ENCODE data around the gene KCNK10.

The KCNK10 gene, protein sequence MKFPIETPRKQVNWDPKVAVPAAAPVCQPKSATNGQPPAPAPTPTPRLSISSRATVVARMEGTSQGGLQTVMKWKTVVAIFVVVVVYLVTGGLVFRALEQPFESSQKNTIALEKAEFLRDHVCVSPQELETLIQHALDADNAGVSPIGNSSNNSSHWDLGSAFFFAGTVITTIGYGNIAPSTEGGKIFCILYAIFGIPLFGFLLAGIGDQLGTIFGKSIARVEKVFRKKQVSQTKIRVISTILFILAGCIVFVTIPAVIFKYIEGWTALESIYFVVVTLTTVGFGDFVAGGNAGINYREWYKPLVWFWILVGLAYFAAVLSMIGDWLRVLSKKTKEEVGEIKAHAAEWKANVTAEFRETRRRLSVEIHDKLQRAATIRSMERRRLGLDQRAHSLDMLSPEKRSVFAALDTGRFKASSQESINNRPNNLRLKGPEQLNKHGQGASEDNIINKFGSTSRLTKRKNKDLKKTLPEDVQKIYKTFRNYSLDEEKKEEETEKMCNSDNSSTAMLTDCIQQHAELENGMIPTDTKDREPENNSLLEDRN
- total RNA-seq, result 0 reads per million in 3 experiments

DNA sequence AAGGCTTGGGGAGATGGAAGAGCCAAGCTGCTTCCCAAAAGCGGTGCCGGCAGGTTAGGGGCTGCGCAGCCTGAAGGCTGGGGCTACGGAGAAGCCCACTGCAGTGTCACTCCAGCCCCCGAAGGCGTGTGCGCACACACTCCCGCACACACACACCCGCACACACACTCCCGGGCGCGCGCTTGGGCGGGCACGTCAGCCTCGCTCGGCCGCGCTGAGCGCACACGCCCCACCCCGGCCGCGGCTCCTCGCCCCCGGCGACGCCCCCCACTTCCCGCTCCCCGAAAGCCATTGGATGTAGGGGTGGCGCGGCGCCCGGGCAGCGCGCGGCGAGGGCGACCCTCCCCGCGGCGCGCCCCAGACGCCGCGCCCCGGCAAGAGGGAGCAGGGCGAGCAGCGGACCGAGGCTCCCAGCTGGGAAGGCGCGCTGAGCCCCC is at the start of gene KCNK10:
Gene KCNK10 (minus strand): TSS at position 184 of the 437 bp plus-strand sequence. CDS start 471 bp downstream, outside the sequence.
- no peak for DNase-seq

DNA sequence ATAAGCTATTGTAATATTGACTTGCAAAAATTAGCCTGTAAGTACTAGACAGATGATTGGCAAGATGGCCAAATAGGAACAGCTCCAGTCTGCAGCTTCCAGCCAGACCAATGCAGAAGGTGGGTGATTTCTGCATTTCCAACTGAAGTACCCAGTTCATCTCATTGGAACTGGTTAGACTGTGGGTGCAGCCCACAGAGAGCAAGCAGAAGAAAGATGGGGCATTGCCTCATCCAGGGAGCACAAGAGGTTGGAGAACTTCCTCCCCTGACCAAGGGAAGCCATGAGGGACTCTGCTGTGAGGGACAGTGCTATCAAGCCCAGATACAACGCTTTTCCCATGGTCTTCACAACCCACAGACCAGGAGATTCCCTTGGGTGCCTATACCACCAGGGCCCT is 46.4 kb upstream of the KCNK10 start:
- no peak for DNase-seq

DNA sequence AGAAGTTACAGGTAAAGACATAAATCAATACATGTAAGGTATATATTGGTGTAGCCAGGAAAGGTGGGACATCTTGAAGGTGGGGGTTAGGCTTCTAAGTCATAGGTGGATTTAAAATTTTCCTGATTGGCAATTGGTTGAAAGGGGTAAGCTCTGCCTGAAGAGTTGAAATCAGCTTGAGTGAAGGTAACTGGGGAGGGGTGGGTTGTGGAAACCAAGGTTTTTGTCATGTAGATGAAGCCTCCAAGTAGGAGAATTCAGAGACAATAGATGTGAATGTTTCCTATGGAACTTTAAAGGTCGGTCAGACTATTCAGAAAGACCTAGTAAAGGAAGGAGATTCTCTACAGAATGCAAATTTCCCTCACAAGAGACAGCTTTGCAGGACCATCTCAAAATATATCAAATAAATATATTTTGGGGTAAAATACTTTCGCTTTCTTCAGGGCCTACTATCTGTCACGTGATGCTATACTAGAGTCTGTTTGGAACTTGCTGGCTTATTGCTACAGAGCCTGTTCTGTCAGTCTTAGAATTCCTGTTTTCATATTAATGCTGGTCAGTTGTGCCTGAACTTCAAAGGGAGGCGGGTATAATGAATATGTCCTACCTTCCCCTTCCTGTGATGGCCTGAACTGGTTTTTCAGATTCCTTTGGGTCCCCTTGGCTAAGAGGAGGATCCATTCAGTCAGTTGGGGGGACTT is 41.8 kb upstream of the KCNK10 start:
- DNase-seq, result no peak

DNA sequence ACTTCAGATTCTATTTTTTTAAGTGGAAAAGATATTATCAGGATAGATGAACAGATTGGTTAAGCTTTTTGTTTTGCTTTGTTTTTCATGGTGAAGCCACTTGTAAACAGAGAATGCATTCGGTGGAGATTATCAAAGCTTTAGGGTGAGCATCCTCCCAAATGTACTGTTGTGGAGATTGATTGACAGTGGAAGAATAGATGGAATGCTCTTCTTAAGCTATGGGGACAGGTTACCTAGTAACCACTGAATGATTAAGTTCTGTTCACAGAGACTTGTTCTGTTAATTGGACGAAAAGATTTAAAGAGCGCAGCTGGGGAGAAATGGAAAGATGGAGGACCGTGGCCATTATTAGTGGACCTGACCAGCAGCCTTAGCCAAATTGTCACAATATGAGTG is 40.6 kb upstream of the KCNK10 start:
- no peak for DNase-seq

DNA sequence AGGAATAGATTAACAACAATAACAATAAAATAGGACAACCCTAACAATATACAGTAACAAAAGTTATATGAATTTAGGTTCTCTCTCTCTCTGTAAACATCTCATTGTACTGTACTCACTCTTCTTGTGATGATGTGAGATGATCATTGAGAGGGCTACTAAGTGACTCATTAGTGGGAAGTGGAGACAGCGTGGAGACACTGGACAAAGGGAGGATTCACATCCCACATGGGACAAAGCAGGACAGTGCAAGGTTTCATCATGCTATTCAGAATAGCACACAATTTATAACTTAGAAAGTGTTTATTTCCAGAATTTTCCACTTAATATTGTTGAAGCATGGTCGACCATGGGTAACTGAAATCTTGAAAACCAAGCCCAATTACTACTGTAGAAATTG is 36.4 kb upstream of the KCNK10 start:
- no peak for DNase-seq

DNA sequence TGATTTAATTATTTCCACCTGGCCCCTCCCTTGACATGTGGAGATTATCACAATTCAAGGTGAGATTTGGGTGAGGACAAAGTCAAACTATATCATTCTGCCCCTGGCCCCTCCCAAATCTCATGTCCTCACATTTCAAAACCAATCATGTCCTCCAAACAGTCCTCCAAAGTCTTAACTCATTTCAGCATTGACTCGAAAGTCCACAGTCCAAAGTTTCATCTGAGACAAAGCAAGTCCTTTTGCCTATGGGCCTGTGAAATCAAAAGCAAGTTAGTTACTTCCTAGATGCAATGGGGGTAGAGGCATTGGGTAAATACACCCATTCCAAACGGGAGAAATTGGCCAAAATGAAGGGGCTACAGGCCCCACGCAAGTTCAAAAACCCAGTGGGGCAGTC is 31.3 kb upstream of the KCNK10 start:
- no peak for DNase-seq

DNA sequence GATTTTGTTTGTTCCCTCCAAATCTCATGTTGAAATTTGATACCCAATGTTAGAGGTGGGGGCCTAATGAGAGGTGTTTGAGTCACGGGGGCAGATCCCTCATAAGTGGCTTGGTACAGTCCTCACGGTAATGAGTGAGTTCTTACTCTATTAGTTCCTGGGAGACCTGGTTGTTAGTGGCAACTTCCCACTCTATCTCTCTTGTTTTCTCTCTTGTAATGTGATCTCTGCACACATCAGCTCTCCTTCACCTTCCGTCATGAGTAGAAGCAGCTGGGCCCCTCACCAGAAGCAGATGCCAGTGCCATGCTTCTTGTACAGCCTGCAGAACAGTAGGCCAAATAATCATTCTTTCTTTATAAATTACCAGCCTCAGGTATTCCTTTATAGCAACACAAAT is 29.6 kb upstream of the KCNK10 start:
- DNase-seq, result no peak

DNA sequence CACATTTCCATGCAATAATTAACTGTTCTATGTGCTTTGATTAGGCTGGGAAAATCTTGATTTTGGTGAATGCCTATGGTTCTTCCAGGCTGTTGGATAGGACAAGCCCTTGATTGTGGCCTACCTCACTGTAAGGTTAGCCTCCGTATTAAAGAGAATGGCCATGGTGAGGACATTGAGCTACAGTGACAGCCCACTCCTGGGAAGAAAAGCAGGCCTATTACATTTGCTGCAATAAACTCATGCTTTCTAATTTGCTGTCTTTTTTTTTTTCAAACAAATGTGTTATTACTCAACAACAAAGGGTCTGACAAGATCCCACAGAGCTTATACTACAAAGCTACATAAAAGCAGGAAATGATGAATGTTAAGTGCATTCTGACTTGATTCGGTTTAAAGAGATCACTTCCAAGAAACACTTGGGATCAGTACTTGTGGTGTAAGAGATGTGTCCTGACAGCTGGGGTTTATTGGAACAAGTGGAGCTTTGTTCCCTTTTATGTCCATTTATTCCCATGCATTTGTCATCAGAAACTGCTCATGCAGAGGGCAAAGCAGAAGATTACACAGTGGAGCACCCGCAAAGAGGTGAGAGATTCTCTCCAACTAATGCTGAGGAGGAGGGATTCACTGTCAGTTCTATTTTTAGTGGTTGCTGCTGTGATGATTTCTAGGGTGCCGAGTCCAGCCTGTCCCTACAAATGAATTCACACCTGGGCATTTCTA is 29.1 kb upstream of the KCNK10 start:
- no peak for DNase-seq

DNA sequence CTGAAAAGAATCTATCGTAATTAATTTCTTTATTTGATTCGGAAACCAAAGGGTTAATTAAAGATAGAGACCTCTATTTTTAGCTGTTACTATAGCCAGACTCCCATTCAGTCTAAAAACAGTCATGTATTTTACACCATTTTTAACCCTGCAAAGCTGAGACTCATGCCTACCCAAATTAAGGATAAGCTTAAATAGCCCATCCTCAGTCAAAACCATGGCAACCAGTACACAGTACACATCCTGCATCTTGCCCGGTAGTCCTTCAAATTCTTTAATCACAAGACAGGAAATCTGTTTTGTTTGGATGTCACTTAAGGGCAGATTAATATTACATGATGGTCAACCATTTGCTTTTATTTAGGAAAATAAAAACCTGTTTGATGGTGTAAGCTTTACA is 25.5 kb upstream of the KCNK10 start:
- DNase-seq, result no peak

DNA sequence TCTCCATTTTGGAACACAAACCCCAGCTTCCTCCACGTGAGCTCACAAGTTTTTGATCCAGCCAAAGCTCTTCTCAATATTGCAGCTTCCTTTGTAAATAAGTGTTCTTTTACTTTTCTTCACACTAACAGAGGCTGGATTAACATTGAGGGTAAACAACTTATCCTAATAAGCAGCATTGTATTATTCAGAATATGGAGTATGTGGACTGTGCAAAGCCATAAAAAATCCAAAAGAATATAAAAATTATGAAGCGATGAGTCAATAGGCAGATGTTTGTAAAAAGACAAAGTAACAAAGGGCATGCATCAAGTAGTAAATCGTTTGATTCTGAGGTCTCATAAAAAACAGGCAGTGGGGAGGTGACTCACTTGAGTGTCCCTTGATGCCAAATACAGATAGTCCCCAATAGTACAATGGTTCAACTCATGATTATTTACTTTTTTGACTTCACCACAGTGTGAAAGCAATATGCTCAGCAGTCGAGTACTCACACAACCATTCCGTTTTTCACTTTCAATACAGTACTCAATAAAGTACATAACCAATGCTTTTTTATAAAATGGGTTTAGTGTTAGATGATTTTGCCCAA is 23.1 kb upstream of the KCNK10 start:
- no peak for DNase-seq

DNA sequence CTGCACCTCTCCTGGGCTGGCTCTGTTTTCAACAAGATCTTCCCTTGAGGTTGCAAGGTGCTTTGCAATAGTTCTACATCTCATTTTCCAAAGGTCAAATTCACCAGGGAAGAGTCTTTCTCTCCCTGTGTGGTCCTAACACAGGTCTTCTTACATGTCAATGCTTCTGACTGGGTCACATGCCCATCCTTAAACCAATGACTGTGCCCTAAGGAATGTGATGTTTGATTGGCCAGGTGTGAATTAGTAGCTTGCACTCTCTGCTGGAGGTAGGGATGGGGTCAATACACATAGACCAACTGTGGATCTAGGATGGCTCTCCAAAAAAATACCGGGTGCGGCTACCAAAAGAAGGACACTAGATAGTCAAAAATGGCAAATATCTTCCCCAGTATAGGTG is 19.9 kb upstream of the KCNK10 start:
- DNase-seq, result no peak

DNA sequence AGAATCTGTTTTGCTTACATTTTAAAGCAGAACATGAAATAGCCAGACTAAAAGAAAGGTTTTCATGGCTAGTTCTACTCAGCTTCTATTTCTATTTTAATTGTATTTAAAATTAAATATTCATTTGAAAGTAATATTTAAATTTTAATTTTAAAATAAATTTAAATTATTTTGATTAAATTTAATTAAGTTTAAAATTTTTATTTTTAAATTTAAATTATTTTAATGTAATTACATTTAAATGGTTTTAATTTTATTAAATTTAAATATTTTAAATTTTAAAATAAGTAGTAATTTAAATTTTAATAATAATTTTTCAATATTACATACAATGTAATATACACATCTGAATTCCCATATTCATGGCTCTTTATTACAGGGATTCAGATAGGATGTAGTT is 17.3 kb upstream of the KCNK10 start:
- DNase-seq, result no peak

DNA sequence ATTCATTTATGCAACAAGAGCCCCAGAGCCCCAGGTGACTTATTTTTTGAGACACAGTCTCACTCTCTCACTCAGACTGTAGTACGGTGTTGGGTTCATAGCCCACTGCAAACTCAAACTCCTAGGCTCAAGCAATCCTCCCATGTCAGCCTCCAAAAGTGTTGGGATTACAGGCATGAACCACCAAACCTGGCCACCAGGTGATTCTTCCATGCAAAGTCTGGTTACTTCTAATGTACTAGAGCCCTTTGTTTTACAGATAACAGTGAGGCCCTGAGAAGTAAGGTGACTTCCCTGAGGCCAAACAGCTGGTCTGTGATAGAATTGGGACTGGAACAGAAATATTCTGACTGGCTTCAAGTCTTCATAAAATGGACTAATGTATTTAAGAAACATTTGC is 10.0 kb upstream of the KCNK10 start:
- no peak for DNase-seq

DNA sequence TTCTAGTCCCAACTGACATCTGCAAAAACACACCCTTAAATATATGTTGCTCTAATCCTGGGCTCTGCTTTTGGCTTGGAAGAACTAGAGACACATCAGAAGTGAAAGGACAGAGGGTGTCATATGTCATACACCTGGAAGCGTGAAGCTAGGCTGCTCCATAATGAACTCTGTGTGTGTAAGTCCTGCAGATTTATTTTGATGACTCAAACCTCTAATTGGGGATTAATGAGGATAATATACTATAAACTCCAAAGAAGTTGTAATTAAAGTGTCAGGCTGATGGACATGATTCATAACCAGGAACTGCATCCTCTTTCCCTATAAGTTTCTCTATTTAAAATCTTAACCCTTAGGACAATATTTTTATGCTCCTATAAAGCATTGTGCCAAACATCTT is 4.4 kb upstream of the KCNK10 start:
- DNase-seq, result no peak

DNA sequence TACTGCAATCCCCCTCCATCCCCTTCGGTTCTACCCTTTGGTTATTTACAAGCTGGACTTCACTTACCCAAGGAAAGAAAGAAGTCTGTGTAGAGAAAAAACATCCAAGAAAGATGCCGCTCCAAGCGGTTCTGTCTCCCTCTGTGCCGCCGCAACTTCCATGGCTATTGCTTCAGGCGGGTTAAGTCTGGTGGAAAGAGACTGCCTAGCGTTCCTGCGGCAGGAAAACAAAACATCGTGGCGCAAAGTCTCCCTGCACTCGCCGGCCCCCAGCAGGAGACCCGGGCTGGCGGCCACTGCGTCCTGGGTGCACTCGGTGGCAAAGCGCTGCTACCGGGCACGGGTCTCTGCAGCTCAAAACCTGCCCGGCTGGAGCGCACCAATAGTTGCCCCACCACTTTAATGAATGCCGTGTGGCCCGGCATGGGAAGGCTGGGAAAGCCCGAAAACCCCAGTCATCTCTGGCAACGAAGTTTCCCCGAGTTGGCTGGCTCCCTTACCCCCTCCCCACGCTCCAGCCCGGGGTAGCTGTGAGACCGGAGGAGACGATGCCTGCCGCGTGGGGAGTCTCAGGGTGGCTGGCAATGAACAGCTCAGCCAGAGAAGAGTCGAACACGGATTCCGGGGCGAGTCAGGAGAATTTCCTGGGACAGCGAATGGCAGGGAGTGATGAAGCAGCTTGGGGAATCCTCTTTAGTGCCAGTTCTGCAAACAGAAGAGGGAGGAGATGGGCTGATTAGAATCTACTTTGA is 3.5 kb upstream of the KCNK10 start:
- no peak for DNase-seq

DNA sequence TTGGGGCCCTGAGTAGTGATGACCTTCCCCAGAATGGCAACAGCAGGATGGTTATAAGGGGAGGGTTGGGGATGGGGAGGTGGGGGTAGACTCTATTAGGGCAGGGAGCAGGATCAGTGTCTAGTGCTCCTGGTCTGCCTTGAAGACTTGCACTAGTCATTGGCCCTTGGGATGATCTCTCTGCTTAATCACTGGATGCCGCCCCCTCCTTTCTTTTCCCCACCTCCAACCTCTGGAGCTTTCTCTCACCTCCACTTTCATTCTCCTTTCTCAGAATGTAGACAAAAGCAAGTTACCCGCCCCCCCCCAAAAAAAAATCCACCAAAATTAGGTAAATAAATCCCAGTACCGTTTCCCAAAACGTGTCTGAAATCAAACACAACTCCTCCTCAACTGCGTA is 2.8 kb upstream of the KCNK10 start:
- no peak for DNase-seq

DNA sequence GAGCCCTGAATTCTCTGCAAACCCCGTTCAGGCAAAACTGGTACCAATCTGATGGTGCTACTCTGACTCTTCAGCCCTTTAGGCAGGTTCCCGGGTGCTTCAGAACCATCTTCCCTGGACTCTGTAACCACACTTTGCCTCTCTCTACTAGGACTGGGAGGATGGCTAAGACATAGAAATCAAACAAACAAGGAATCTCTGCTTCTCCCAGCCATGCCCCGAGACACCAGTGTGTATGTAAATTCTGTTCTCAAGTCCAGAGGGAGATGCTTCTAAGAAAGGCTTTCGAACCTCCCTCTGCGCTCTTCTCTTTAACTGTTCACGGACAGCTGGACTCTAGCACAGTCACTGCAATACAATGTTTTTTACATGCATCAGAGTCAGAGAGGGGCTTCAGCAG is 1.9 kb upstream of the KCNK10 start:
- no peak for DNase-seq

DNA sequence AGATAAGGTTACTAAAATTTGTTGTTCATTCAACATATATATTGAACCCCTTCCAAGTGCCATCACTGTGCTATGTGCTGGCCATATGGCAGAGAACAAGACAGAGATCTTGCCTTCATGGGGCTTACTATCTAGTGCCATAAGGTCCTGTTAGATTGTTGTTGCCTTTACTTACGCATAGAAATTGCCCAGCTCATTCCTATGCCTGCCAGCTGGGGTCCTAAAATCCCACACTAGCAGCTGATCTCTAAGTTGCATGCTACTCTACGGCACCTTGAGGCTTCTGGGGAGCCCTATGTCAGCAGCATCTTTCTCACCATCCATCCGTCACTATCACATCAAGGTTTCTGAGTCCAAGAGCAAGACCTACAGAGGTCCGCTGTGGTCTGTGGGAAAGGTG is 1.4 kb upstream of the KCNK10 start:
- no peak for DNase-seq

DNA sequence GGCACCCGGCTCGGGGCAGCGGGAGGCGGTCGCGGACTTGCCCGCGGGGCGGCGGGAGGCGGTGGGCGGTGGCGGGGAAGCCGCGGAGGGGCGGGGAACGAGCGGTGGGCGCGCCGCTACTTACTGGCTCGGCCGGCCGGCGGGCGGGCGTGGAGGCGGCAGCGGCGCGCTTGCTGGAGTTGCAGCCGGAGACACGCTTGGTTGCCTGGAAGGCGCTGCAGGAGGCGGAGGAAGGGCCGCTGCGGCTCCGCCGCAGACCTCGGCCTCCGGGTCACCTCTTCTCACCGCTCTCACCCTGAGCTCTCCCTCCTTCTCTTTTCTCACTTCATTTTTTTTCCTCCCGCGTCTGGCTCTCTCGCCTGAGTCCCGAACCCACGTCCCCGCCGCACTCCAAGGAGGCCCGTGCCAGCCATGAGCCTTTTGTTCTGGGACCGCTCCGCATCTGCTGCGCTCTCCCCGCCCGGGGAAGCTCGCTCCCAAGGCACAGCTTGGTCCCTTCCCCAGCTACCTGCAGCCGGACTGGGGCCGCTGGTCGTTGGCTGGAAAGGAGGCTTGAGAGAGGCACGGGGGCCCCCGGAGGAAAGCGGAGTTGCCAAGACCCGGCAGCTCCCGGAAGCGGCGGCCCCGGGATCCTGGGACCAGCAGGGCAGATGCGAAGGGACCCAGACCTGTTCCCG is 592 bp upstream of the KCNK10 start:
- no peak for DNase-seq

DNA sequence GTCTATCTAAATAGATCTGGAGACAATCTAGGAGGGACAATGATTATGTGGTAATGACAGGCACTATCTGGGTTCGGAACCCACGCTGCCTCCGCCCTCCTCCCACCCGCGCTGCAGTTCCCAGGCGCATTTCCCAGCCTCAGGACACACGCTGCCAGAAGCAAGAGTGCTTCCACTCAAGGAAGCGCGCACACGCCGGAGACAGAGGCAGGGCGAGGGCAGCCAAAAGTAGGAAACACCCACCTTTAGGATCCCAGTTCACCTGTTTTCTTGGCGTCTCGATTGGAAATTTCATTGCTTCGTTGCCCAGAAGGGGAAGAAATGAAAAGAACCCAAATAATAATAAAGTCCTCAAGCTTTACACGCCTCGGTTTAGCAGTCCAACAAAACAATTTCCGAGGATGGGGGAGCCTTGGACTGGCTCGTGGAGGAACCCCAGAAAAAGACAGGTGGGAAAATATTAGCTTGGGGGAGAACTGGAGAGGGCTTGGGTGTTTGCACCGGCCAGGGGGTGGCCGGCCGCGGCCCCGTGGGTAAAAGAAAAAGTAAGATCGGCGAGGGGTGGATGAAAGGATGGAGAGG is 474 bp downstream of the KCNK10 start:
- DNase-seq, result no peak

Data from central memory CD4-positive, alpha-beta T cell (primary cell).